A375 (cell line): Measurements from ENCODE around the gene KRTAP5-1. TPM values are rescaled to one million over a fixed set of nuclear protein-coding genes. Genes with fewer than 3 reads are reported as not detected.

Source experiments
- total RNA-seq: library from RNA; depleted of rRNA; stranded (reverse); fragments of >200 nt; shearing (Covaris generic); gene quantifications from 2 replicates; pipeline ENCODE4 v1.2.3, GENCODE V29; 2014; rRNA removed

The KRTAP5-1 gene
- total RNA-seq: not detected in 2 replicates

GRCh38 chr11:1584661-1585370 is at the start of gene KRTAP5-1:
TSS of gene KRTAP5-1 (minus strand) at chr11:1585283. CDS start at chr11:1585249, 34 bp downstream.

GRCh38 chr11:1629326-1630185 is 44.5 kb upstream of the KRTAP5-1 start, which contains the start of gene KRTAP5-5:
TSS of gene KRTAP5-5 (plus strand) at chr11:1629775. CDS start at chr11:1629841, 66 bp downstream.

GRCh38 chr11:1622086-1622485 is 37.0 kb upstream of the KRTAP5-1 start, which contains the start of gene KRTAP5-4:
TSS of gene KRTAP5-4 (minus strand) at chr11:1622138. CDS start at chr11:1622093, 45 bp downstream.

GRCh38 chr11:1608363-1608762 is 23.3 kb upstream of the KRTAP5-1 start, which contains the start of gene KRTAP5-3:
TSS of gene KRTAP5-3 (minus strand) at chr11:1608463. CDS start at chr11:1608385, 78 bp downstream.

GRCh38 chr11:1597994-1598380 is 12.9 kb upstream of the KRTAP5-1 start, which contains the start of gene KRTAP5-2:
TSS of gene KRTAP5-2 (minus strand) at chr11:1598294. CDS start at chr11:1598250, 44 bp downstream.

GRCh38 chr11:1572197-1573076 is 12.6 kb downstream of the KRTAP5-1 start, which contains the start of gene DUSP8:
TSS of gene DUSP8 (minus strand) at chr11:1572271. CDS start at chr11:1565826, 6,445 bp downstream.

Other genes starting within 250 kb of the KRTAP5-1 start
- gene BRSK2, start 195.3 kb downstream of the KRTAP5-1 start, total RNA-seq: 0.48 and 0.49 TPM in 2 replicates
- 19.1 and 25.4 TPM in 2 replicates for gene MOB2, start 98.5 kb downstream of the KRTAP5-1 start, total RNA-seq
- gene DUSP8, start 13.0 kb downstream of the KRTAP5-1 start, total RNA-seq: 0.15 and 0.37 TPM in 2 replicates
- not detected in 2 replicates for gene KRTAP5-2, start 13.0 kb upstream of the KRTAP5-1 start, total RNA-seq
- not detected in 2 replicates for gene KRTAP5-3, start 23.2 kb upstream of the KRTAP5-1 start, total RNA-seq
- gene KRTAP5-4, start 36.9 kb upstream of the KRTAP5-1 start, total RNA-seq: not detected in 2 replicates
- not detected in 2 replicates for gene KRTAP5-5, start 44.5 kb upstream of the KRTAP5-1 start, total RNA-seq
- not detected in 2 replicates for gene KRTAP5-6, start 111.9 kb upstream of the KRTAP5-1 start, total RNA-seq
- 1.8 and 2.3 TPM in 2 replicates for gene IFITM10, start 165.3 kb upstream of the KRTAP5-1 start, total RNA-seq
- 139 TPM in 2 replicates for gene CTSD, start 178.6 kb upstream of the KRTAP5-1 start, total RNA-seq
- not detected in 2 replicates for gene SYT8, start 249.7 kb upstream of the KRTAP5-1 start, total RNA-seq